Erythroblast (primary cell): ENCODE measurements around the gene NBEAL2.
A peak's percentile ranks its signal among the peaks of the same experiment; 100 is the strongest.

ENCODE experiments used
- DNase-seq, 2 experiments: peaks; one replicate each; lab custom pipeline; 2025; lab: John Stamatoyannopoulos, UW
- GATA1 ChIP-seq: IDR thresholded peaks from 2 replicates; pipeline ENCODE4 v1.6.1; 2011; ENCODE audit warnings: low read depth, mild to moderate bottlenecking, control low read depth, low read length, moderate library complexity
- POLR2A ChIP-seq: IDR thresholded peaks from 2 replicates; pipeline ENCODE4 v1.6.1; 2011; ENCODE audit warnings: mild to moderate bottlenecking, low read length

Gene NBEAL2

DNA sequence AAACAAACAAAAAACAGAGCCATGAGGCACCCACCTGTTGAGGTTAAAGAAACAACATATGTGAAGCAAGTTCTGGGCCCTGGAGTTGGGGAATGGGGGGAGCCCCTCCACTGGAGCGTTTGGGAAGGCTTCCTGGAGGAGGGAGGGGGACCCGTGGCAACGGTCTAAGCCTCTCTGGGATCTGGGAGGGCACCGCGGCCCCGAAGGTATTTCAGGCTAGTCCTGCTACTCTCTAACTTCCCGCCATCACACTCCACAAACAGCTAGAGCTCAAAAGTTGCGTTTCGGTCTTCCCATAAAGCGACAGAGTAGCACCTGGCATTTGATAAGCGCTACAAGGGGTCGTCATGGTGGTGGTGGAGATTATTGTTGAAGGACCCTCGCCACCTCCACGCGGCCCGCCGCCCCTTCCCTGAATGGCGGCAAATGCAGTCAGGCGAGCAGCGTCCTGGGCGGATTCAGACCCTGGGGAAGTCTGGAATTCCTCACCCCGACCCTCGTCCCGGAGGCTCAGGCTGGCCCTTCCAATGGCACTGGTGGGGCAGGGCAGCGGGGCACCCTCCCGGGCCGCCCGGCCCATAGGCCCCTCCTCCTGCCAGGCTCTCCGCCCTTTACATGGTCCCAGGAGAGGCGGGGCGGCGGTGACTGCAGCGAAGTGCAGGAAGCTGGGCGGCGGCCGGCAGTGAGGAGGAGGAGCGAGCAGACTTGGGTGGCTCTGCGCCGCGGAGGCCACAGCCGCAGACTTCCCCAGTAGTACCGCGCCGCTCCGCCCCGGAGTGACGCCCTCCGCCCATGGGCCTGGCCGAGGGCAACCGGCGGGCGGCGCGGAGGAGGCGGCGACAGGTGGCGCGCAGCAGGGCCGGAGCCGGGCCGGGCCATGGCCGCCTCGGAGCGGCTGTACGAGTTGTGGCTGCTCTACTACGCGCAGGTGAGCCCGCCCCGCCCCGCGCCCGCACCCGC, at the start of gene NBEAL2:
Gene NBEAL2 (plus strand): TSS at position 682 of the 960 bp plus-strand sequence. CDS start 196 bp downstream, at position 878.
- TF ChIP-seq GATA1 (no peak), POLR2A (peak; percentile 87)
- DNase-seq, result peak; percentile 96 to 98

GRCh38 chr3:46930166-46930944, 49.1 kb upstream of the NBEAL2 start:
- no peak for TF ChIP-seq GATA1
- TF ChIP-seq POLR2A, result no peak
- DNase-seq, result no peak

GRCh38 chr3:46930945-46931403, 48.5 kb upstream of the NBEAL2 start:
- no peak for TF ChIP-seq POLR2A
- no peak for DNase-seq

- TF ChIP-seq POLR2A, result no peak
- no peak for TF ChIP-seq GATA1
- peak; percentile 43 to 53 for DNase-seq
Observed at GRCh38 chr3:46931631-46932331, 47.7 kb upstream of the NBEAL2 start.

DNA sequence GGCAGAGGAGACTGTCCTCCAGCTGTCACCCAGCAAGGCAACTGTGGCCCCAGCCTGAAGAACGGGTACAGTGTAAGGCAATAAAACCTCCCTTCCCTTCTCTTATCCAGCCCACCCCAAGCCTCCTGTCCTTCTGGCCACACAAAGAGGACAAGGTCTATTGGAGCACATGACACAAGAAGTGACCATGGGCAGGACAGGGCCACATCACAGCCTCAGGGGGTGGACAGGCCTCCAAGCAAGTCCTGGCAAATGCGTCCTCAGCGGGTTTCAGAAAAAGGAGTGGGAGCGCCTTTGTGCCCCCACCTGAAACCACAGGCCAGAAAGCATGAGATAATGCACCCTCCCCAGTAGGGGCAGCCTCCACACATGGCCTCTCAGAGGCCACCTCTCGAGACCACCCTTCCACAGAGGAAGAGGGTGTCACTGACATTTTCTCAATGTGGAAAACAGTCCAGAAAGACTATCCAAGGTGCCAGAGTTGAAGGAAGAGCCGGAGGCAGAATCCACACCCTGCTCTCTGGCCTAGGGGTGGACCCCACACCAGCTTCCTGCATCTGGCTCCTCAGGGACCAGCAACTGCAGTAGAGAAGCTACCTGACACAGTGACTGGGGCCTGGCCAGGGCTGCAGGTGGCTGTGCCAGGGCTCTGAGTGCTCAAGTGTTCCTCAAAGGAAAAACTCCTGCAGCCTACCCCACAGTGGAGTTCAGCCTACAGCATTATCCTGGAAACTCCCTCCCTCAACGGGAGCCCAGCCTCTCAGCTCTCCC, 46.8 kb upstream of the NBEAL2 start:
- TF ChIP-seq GATA1 (no peak), POLR2A (no peak)
- DNase-seq, result no peak

- no peak for DNase-seq
- TF ChIP-seq GATA1 (no peak), POLR2A (no peak)
Observed at GRCh38 chr3:46933261-46933660, 46.2 kb upstream of the NBEAL2 start.

- TF ChIP-seq POLR2A (no peak), GATA1 (no peak)
- DNase-seq, result peak in 1 of 2 experiments; percentile 52
Observed at GRCh38 chr3:46934072-46934471, 45.4 kb upstream of the NBEAL2 start.

DNA sequence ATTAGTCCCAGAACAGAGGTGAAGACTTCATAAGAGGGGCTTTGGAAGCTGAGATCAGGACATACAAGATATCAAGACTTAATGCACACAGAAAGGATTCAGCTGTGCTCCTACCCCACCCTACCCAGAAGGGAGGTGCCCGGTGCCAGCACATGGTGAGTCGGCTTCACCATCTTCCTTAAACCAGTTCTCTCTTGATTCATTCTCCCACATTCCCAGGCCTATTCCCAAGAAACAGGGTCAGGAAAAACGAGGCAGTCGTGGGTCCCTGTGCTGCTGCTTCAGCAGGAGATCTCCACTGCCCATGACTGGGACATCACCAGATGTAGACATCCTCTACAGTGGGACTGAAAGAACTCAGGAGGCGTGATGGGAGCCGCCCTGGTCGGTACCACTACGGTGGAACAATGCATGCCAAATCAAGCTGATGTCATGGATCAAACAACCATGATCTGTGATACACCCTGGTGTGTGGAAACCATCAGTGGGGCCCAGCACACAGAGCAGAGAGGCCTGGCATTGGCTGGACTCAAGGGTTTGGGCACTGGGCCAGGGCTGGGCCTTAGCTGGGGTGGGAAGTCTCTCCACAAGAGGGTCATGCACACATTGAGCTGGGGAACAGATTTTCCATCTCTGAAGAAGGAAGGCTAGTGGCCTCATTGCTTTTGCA, 44.8 kb upstream of the NBEAL2 start:
- no peak for TF ChIP-seq GATA1
- no peak for TF ChIP-seq POLR2A
- DNase-seq, result peak; percentile 65 to 66

GRCh38 chr3:46935168-46935858, 44.2 kb upstream of the NBEAL2 start:
- peak; percentile 79 to 86 for DNase-seq
- TF ChIP-seq POLR2A (peak; percentile 18), GATA1 (no peak)

- TF ChIP-seq POLR2A, result no peak
- TF ChIP-seq GATA1, result no peak
Observed at GRCh38 chr3:46935989-46936558, 43.4 kb upstream of the NBEAL2 start.

DNA sequence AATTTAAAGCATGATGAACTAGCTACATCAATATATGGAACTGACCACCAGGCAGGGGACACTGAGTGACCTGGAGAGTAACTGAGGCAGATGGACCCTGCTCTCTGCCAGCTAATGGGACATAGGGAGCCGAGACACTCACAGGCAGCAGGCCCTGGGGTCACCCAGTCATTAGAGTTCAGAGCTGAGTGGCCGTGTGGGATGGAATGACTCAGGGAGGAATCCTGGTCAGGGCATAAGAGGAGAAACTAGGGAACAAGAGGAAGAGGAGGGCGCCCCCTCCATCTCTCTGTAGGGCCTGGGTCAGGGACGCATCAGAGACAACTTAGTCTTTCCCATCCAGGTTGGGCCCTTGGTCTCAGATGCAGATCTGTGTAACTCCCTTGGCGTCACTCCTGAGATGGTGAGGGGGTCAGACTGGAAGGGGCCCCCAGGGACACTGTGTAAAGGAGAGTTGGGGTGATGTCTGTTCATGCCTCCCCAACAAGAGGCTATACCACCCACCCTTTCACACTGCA, 42.7 kb upstream of the NBEAL2 start:
- TF ChIP-seq POLR2A (no peak), GATA1 (no peak)
- DNase-seq, result no peak

More at GRCh38 chr3:46935989-46936558, 43.4 kb upstream of the NBEAL2 start:
- DNase-seq, result peak in 1 of 2 experiments; percentile 34
